ENCODE data around the gene CD300H. TPM values are rescaled to one million over a fixed set of nuclear protein-coding genes. Genes with fewer than 3 reads are reported as not detected.

The CD300H gene
- total and polyA plus RNA-seq, 5 donors, result not detected

GRCh38 chr17:74532115-74532514 is 35.2 kb downstream of the CD300H start:
- intact Hi-C loops (cut with DNase I), result no loop called here
- no peaks in the 10 kb centered on the region for H3K4me1 ChIP-seq (ENCODE audit: control insufficient read depth, insufficient read depth, low read length)
- no peaks in the 10 kb centered on the region for H3K9me3 ChIP-seq (ENCODE audit: control insufficient read depth, low read length)
- H3K27ac ChIP-seq (ENCODE audit: low read length), result no peak overlapping the region
- no peak overlapping the region for H3K4me3 ChIP-seq (ENCODE audit: low read length)
- peak in 2 of 3 donors; percentile 68 to 70 for DNase-seq
- WGBS, result 63% methylated on average over 10 of the region's 10 CpGs
- ATAC-seq, result peak; percentile 74 to 76
- H3K27me3 ChIP-seq (ENCODE audit: control insufficient read depth, insufficient read depth), result peaks cover 1% of the 10 kb centered on the region

DNA sequence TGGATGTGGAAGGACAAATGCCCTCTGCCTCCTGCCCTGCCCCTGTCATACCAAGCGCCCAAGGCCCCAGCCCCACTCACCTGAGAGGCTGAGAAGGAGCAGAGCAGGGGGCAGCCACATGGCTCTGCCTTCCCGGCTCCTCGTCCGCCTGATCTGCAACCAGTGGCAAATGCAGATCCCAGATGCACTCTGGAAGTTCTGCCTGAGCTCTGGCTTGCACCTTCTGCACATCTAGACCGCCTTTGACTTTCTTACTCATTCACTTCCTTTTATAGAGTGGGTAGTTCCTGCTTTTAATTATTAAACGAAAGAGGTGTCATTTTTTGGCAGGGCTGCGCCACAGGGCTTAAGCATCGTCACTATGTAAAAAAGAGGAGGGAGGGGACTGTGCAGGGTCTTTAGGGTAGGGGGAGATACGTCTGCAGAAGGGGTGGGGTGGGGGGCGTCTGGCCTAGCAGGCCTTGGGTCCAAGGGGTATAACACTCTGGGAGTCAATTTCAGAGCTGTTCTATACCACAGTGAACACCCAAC is 36.0 kb downstream of the CD300H start, which contains the start of gene CD300LB:
CD300LB (minus strand) TSS at position 245 of the 531 bp plus-strand sequence; CDS start at position 120, 125 bp downstream.
- Histone ChIP-seq H3K4me1 (ENCODE audit: control insufficient read depth, insufficient read depth, low read length) (no peaks in the 10 kb centered on the region), H3K27ac (ENCODE audit: low read length) (no peak within 1 kb of the TSS), H3K27me3 (ENCODE audit: control insufficient read depth, insufficient read depth) (no peaks in the 10 kb centered on the region), H3K4me3 (ENCODE audit: low read length) (no peak within 1 kb of the TSS), H3K9me3 (ENCODE audit: control insufficient read depth, low read length) (no peaks in the 10 kb centered on the region)
- 60% methylated on average over 10 of the region's 10 CpGs for WGBS
- intact Hi-C loops (cut with DNase I), result no loop called here
- no peak for DNase-seq
- ATAC-seq, result peak; percentile 9 to 17

- WGBS, result 60% methylated on average over 5 of the region's 5 CpGs
- no peak for DNase-seq
- no peak for ATAC-seq
- Histone ChIP-seq H3K9me3 (ENCODE audit: control insufficient read depth, low read length) (no peaks in the 10 kb centered on the region), H3K4me3 (ENCODE audit: low read length) (no peak overlapping the region), H3K27me3 (ENCODE audit: control insufficient read depth, insufficient read depth) (no peaks in the 10 kb centered on the region), H3K4me1 (ENCODE audit: control insufficient read depth, insufficient read depth, low read length) (no peaks in the 10 kb centered on the region), H3K27ac (ENCODE audit: low read length) (no peak overlapping the region)
- intact Hi-C loops (cut with DNase I), result no loop called here
These were observed 36.5 kb downstream of the CD300H start for GRCh38 chr17:74530831-74531150.

DNA sequence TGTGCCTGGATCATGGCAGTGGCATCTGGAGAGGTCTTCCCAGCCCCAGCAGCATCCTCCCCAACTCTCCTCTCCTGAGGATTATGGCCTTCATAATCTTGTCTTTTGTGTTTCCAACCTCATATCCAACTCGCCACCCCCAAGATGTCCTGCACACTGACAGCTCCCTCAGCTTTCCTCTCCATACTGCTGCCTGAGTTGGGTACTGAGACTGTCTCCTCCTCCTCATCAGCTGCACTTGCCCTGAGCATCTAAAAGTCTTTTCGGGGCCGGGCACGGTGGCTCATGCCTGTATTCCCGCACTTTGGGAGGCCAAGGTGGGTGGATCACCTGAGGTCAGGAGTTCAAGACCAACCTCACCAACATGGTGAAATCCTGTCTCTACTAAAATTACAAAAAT is 38.1 kb downstream of the CD300H start:
- 78% methylated on average over 5 of the region's 5 CpGs for WGBS
- no peak overlapping the region for H3K4me3 ChIP-seq (ENCODE audit: low read length)
- no peak for DNase-seq
- intact Hi-C loops (cut with DNase I), result no loop called here
- H3K9me3 ChIP-seq (ENCODE audit: control insufficient read depth, low read length), result no peaks in the 10 kb centered on the region
- H3K27me3 ChIP-seq (ENCODE audit: control insufficient read depth, insufficient read depth), result no peaks in the 10 kb centered on the region
- H3K4me1 ChIP-seq (ENCODE audit: control insufficient read depth, insufficient read depth, low read length), result no peaks in the 10 kb centered on the region
- H3K27ac ChIP-seq (ENCODE audit: low read length), result no peak overlapping the region
- no peak for ATAC-seq

DNA sequence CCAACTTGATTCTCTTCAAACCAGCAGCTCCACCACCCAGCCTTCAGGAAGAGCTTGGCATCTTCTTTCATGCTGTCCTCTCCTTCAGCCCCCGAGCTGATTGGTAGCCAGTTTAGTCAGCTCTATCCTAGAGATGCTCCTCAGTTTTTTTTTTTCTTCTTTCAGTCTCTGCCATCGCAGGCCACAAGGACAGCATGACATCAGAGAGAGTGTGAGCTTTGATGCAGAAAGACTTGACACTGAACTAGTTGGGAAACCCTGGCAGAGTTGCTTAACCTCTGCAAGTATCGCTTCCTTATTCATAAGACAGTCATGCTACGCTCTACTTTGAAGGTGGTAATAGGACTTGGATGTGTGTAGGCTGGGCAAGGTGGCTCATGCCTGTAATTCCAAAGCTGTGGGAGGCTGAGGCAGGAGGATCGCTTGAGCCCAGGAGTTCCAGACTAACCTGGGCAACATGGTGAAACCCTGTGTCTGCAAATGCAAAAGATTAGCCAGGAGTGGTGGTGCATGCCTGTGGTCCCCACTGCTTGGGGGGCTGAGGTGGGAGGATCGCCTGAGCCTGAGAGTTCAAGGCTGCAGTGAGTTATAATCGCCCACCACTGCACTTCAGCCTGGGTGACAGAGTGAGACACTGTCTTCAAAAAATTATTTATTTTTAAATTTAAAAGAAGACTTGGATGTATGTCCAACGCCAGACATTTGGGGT is 38.7 kb downstream of the CD300H start:
- intact Hi-C loops (cut with DNase I), result no loop called here
- ATAC-seq (peak in 1 of 2 donors; percentile 22), DNase-seq (no peak)
- no peak overlapping the region for H3K4me3 ChIP-seq (ENCODE audit: low read length)
- no peaks in the 10 kb centered on the region for H3K27me3 ChIP-seq (ENCODE audit: control insufficient read depth, insufficient read depth)
- WGBS, result 78% methylated on average over 8 of the region's 8 CpGs
- no peak overlapping the region for H3K27ac ChIP-seq (ENCODE audit: low read length)
- no peaks in the 10 kb centered on the region for H3K4me1 ChIP-seq (ENCODE audit: control insufficient read depth, insufficient read depth, low read length)
- no peaks in the 10 kb centered on the region for H3K9me3 ChIP-seq (ENCODE audit: control insufficient read depth, low read length)

- intact Hi-C loops (cut with DNase I), result no loop called here
- H3K4me3 ChIP-seq (ENCODE audit: low read length), result no peak overlapping the region
These were observed 39.6 kb downstream of the CD300H start for GRCh38 chr17:74527756-74528155.

GRCh38 chr17:74527081-74527480 is 40.2 kb downstream of the CD300H start:
- no peak for ATAC-seq
- no peak overlapping the region for H3K4me3 ChIP-seq (ENCODE audit: low read length)
- no peaks in the 10 kb centered on the region for H3K4me1 ChIP-seq (ENCODE audit: control insufficient read depth, insufficient read depth, low read length)
- H3K27me3 ChIP-seq (ENCODE audit: control insufficient read depth, insufficient read depth), result no peaks in the 10 kb centered on the region
- 78% methylated on average over 5 of the region's 5 CpGs for WGBS
- no peak for DNase-seq
- intact Hi-C loops (cut with DNase I), result no loop called here
- peaks cover 2% of the 10 kb centered on the region for H3K9me3 ChIP-seq (ENCODE audit: control insufficient read depth, low read length)
- H3K27ac ChIP-seq (ENCODE audit: low read length), result no peak overlapping the region

More at GRCh38 chr17:74527756-74528155, 39.6 kb downstream of the CD300H start:
- peaks cover 2% of the 10 kb centered on the region for H3K9me3 ChIP-seq (ENCODE audit: control insufficient read depth, low read length)
- no peaks in the 10 kb centered on the region for H3K27me3 ChIP-seq (ENCODE audit: control insufficient read depth, insufficient read depth)
- no peaks in the 10 kb centered on the region for H3K4me1 ChIP-seq (ENCODE audit: control insufficient read depth, insufficient read depth, low read length)
- no peak overlapping the region for H3K27ac ChIP-seq (ENCODE audit: low read length)
- no peak for ATAC-seq
- DNase-seq, result no peak
- 87% methylated on average over 8 of the region's 8 CpGs for WGBS

GRCh38 chr17:74526681-74527080 is 40.6 kb downstream of the CD300H start:
- 62% methylated on average over 3 of the region's 3 CpGs for WGBS
- H3K27ac ChIP-seq (ENCODE audit: low read length), result no peak overlapping the region
- intact Hi-C loops (cut with DNase I), result no loop called here
- ATAC-seq (no peak), DNase-seq (no peak)
- H3K4me3 ChIP-seq (ENCODE audit: low read length), result no peak overlapping the region
- peaks cover 2% of the 10 kb centered on the region for H3K9me3 ChIP-seq (ENCODE audit: control insufficient read depth, low read length)
- H3K27me3 ChIP-seq (ENCODE audit: control insufficient read depth, insufficient read depth), result no peaks in the 10 kb centered on the region
- no peaks in the 10 kb centered on the region for H3K4me1 ChIP-seq (ENCODE audit: control insufficient read depth, insufficient read depth, low read length)

GRCh38 chr17:74525781-74526288 is 41.5 kb downstream of the CD300H start:
- no peak overlapping the region for H3K27ac ChIP-seq (ENCODE audit: low read length)
- H3K4me3 ChIP-seq (ENCODE audit: low read length), result no peak overlapping the region
- intact Hi-C loops (cut with DNase I), result no loop called here
- no peak for DNase-seq
- H3K4me1 ChIP-seq (ENCODE audit: control insufficient read depth, insufficient read depth, low read length), result no peaks in the 10 kb centered on the region
- no peak for ATAC-seq
- WGBS, result 85% methylated on average over 14 of the region's 14 CpGs
- H3K27me3 ChIP-seq (ENCODE audit: control insufficient read depth, insufficient read depth), result no peaks in the 10 kb centered on the region
- H3K9me3 ChIP-seq (ENCODE audit: control insufficient read depth, low read length), result peaks cover 2% of the 10 kb centered on the region

GRCh38 chr17:74525465-74525725 is 41.9 kb downstream of the CD300H start:
- Histone ChIP-seq H3K27me3 (ENCODE audit: control insufficient read depth, insufficient read depth) (no peaks in the 10 kb centered on the region), H3K4me3 (ENCODE audit: low read length) (no peak overlapping the region), H3K27ac (ENCODE audit: low read length) (no peak overlapping the region), H3K4me1 (ENCODE audit: control insufficient read depth, insufficient read depth, low read length) (no peaks in the 10 kb centered on the region), H3K9me3 (ENCODE audit: control insufficient read depth, low read length) (peaks cover 2% of the 10 kb centered on the region)
- DNase-seq (no peak), ATAC-seq (no peak)
- intact Hi-C loops (cut with DNase I), result no loop called here
- WGBS, result 87% methylated on average over 1 of the region's 1 CpG

- H3K27ac ChIP-seq (ENCODE audit: low read length), result no peak overlapping the region
- intact Hi-C loops (cut with DNase I), result no loop called here
- peaks cover 2% of the 10 kb centered on the region for H3K9me3 ChIP-seq (ENCODE audit: control insufficient read depth, low read length)
- no peaks in the 10 kb centered on the region for H3K4me1 ChIP-seq (ENCODE audit: control insufficient read depth, insufficient read depth, low read length)
- no peaks in the 10 kb centered on the region for H3K27me3 ChIP-seq (ENCODE audit: control insufficient read depth, insufficient read depth)
- DNase-seq (no peak), ATAC-seq (no peak)
- no peak overlapping the region for H3K4me3 ChIP-seq (ENCODE audit: low read length)
- 80% methylated on average over 11 of the region's 11 CpGs for WGBS
These were observed 42.5 kb downstream of the CD300H start for GRCh38 chr17:74524653-74525464.
